GM18909 (cell line): ENCODE results near the gene TMEM101.
"Not testable (repeated sequence)": the region's sequence is repeated elsewhere in the genome, so short reads cannot be mapped to it uniquely, and the experiment has no call there.

Source experiments
- ATAC-seq: cut with Tn5 transposase; IDR thresholded peaks from one replicate; pipeline ENCODE4 v1.9.1; 2021; ENCODE audit warnings: mild to moderate bottlenecking; ENCODE audit not compliant: unreplicated experiment, poor library complexity

Gene TMEM101

GRCh38 chr17:43979011-43979410 lies 35.8 kb downstream of the TMEM101 start:
- ATAC-seq, result no peak

- no peak for ATAC-seq
Measured at GRCh38 chr17:43978078-43978477, 36.7 kb downstream of the TMEM101 start.

- no peak for ATAC-seq
Measured at GRCh38 chr17:43976963-43977837, 37.6 kb downstream of the TMEM101 start.

GRCh38 chr17:43975898-43976297 lies 38.9 kb downstream of the TMEM101 start:
- no peak for ATAC-seq

- ATAC-seq, result no peak
Measured at GRCh38 chr17:43974382-43975266, 40.1 kb downstream of the TMEM101 start.

- ATAC-seq, result not testable (repeated sequence)
Measured at GRCh38 chr17:43972444-43973212, 42.1 kb downstream of the TMEM101 start.

GRCh38 chr17:43971436-43971835 lies 43.3 kb downstream of the TMEM101 start:
- ATAC-seq, result not testable (repeated sequence)

DNA sequence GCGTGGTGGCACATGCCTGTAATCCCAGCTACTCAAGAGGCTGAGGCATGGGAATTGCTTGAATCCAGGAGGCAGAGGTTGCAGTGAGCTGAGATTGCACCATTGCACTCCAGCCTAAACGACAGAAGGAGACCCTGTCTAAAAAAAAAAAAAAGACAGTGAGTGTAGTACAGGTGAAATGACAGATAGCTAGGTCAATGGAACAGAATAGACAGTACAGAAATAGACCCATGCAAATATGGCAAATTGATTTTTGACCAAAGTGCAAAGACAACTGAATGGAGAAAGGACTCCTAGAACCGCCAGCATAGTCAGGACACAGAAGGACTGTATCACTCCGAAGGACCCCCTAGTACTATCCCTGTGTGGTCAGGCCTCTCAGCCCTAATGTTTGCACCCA lies 44.4 kb downstream of the TMEM101 start:
- no peak for ATAC-seq

DNA sequence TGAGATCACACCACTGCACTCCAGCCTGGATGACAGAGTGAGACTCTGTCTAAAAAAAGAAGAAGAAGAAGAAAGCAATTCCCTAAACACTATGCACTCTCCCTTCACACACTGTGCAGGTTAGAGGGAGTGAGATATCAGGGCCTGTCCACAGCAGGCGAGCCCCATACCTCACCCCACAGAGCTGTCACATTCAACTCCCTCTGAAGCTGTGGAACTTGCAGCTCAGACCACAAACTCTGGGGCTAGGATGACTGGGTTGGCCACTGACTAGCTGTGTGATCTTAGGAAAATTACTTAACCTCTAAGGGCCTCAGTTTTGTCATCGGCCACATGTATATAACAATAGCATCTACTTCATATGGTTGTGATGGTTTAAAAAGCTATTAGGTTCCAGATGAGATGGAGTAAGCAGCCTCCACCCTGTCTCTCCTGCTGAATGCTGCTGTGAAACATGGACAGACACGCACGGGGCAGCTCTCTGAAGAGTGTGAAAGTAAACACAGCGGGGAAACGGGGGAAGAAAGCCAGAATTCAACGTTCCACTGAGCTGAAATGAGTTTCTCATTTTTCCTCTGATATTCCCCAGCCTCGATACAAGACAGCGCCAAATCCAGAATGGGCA lies 47.4 kb downstream of the TMEM101 start:
- ATAC-seq, result no peak

GRCh38 chr17:43966276-43966675 lies 48.5 kb downstream of the TMEM101 start:
- ATAC-seq, result no peak

DNA sequence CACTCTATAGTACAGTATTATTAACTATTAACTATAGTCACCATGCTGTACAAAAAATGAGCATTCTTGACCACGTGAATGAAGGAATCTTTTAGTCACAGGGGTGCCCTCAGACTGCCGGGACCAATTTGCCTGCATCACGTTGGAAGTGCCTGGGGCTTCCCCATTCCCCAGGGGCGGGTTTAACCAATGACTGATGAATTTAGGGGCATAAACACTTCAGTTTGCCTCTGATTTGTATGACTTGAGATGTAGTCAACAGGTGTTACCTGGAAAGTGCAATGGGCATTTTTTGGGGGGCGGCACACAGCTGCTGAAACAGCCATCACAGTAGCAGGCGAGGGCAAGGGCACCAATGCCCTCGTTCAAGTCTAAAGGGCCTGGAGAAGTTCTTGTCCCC lies 52.3 kb downstream of the TMEM101 start:
- no peak for ATAC-seq

GRCh38 chr17:43961954-43962353 lies 52.8 kb downstream of the TMEM101 start:
- ATAC-seq, result no peak

DNA sequence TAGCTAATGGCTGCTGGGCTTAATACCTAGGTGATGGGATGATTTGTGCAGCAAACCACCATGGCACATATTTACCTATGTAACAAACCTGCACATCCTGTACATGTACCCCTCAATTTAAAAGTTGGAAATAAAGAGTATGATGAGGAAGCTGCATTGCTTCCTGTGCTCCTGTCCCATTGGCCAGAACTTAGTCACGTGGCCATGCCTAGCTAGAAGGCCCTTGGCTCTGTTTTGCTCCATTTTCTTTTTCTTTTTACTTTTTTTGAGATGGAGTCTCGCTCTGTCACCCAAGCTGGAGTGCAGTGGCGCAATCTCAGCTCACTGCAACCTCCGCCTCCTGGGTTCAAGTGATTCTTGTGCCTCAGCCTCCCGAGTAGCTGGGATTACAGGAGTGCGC lies 53.5 kb downstream of the TMEM101 start:
- ATAC-seq, result not testable (repeated sequence)
